Muscle layer of duodenum (tissue), 2 donors: ENCODE measurements around the gene ZG16B.

Source experiments
- H3K27ac ChIP-seq: one replicate; pipeline ENCODE4 v1.7.0; 2013; ENCODE audit warnings: mild to moderate bottlenecking, low read length
- H3K27me3 ChIP-seq: one replicate; pipeline ENCODE4 v1.7.0; 2013; ENCODE audit warnings: low read depth, mild to moderate bottlenecking, control low read depth, low read length
- H3K36me3 ChIP-seq, 2 donors: one replicate each; pipeline ENCODE4 v1.7.0; 2013; ENCODE audit warnings: low read length in 2 of 2, control low read depth in 1 of 2, mild to moderate bottlenecking in 1 of 2; ENCODE audit not compliant: insufficient read depth in 2 of 2, control insufficient read depth in 1 of 2
- H3K4me1 ChIP-seq, 2 donors: one replicate each; pipeline ENCODE4 v1.7.0; 2013; ENCODE audit warnings: low read length in 2 of 2, mild to moderate bottlenecking in 2 of 2, control low read depth in 1 of 2, moderate library complexity in 1 of 2; ENCODE audit not compliant: insufficient read depth in 2 of 2, control insufficient read depth in 1 of 2
- H3K4me3 ChIP-seq, 2 donors: one replicate each; pipeline ENCODE4 v1.7.0; 2013; ENCODE audit warnings: low read length in 2 of 2, low read depth in 1 of 2, mild to moderate bottlenecking in 1 of 2
- H3K9me3 ChIP-seq, 2 donors: one replicate each; pipeline ENCODE4 v1.7.0; 2013; ENCODE audit warnings: low read length in 2 of 2, control low read depth in 1 of 2, mild to moderate bottlenecking in 1 of 2; ENCODE audit not compliant: control insufficient read depth in 1 of 2
- donor health status: healthy.

Gene ZG16B

DNA sequence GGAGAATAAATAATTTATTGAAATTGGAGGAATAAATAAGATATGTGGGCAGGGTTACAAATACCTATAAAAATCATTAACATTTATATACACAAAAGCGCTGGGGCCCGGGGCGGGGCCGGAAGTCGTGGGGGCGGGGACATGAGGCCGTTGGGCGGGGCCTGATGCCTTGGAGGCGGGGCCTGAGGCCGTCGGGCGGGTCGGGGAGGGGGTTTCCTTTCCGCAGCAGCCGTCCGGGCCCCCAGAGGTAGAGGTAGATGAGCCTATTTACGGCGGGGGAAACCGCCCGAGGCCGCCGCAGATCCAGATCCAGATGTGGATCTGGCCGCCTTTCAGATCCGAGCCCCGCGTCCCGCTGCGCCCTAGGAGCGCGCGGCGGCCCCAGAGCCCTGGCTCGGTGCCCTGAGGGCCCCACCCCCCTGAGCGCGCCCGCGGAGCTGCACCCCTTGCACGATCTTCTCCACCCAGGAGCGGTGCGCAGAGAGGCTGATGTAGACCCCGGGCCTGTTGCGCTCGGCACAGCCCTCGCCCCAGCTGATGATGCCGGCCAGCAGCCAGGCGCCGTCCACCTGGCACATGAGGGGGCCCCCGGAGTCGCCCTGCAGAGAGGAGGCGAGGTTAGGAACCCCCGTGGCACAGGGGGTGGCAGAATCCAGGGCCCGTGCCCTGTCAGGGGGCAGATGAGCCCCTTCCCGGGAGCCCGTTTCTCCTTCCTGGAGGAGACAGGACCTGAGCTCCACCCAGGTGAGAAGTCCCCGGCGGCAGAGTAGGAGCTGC, 22.8 kb downstream of the ZG16B start:
- Histone ChIP-seq H3K4me1 (no peaks in the 10 kb centered on the region), H3K4me3 (no peak overlapping the region), H3K27ac (no peak overlapping the region), H3K9me3 (peaks cover 5 to 9% of the 10 kb centered on the region in 2 donors), H3K27me3 (peaks cover 13% of the 10 kb centered on the region), H3K36me3 (no peaks in the 10 kb centered on the region)

DNA sequence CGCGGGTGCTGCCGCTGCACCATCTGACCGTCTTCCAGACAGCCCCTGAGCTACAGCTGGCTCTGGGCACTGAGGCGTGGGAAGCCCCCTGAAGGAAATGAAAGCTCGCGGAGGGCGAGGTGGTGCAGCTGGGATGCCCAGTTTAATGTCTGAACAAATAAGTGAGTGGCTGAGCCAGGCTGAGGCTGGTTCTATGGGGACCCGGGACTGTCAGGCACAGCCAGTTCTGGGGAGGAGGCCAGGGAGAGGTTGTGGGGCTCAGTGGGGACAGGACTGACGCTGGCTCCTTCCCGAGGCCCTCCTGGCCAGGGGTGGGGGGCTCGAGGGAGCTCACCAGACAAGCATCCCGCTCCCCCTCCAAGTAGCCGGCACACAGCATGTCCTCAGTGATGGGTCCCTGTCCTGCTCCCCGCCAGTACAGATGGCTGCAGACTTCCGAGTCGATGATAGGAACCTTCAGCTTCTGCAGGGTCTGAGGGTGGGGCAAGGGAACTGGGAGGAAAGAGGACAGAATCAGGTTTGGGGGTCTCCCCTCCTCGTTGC, 23.5 kb downstream of the ZG16B start:
- Histone ChIP-seq H3K9me3 (peaks cover 5 to 9% of the 10 kb centered on the region in 2 donors), H3K36me3 (no peaks in the 10 kb centered on the region), H3K4me3 (no peak overlapping the region), H3K4me1 (no peaks in the 10 kb centered on the region), H3K27me3 (peaks cover 19% of the 10 kb centered on the region), H3K27ac (no peak overlapping the region)

DNA sequence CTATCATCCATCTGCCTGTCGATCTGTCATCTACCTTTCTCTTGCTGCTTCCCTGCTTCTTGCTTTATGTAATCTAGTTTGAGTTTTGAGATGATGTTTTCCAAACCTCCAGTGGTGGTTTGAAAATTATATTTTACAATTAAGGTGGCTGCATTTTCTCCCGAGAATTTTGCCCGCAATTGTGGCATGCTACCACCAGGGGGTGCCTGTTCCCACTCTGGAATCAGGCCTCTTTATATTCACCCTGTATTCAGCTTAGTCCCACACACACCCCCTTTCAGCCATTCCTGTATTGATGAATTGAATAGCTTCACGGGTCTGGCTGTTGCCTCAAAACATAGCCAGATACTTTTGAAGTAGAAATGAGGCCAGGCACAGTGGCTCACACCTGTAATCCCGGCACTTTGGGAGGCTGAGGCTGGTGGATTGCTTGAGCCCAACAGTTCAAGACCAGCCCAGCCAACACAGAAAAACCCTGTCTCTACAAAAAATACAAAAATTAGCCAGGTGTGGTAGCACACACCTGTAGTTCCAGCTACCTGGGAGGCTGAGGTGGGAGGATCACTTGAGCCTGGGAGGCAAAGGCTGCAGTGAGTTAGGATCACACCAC, 24.7 kb downstream of the ZG16B start:
- no peaks in the 10 kb centered on the region for H3K4me1 ChIP-seq
- H3K27ac ChIP-seq: no peak overlapping the region
- peaks cover 5 to 11% of the 10 kb centered on the region in 2 donors for H3K9me3 ChIP-seq
- no peak overlapping the region for H3K4me3 ChIP-seq
- H3K36me3 ChIP-seq: no peaks in the 10 kb centered on the region
- peaks cover 21% of the 10 kb centered on the region for H3K27me3 ChIP-seq

DNA sequence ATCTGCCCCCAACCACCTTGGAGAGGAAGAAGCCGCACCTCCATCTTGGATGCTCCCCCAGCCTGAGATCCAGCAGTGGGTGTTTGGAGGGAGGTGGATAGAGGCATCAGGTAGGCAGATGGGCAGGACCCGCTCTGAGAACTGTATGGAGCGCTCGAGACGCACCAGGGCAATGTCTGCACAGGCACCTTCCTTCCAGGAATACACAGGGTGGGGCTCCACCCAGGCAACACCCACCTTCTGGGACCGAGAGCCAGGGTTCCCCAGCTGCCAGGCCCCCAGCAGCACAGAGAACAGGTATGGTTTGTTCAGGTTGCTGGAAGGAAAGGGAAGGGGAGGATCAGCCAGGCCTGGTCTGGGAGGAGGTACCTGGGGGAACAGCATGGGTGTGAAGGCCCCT, 25.4 kb downstream of the ZG16B start:
- H3K27ac ChIP-seq: no peak overlapping the region
- no peak overlapping the region for H3K4me3 ChIP-seq
- no peaks in the 10 kb centered on the region for H3K4me1 ChIP-seq
- no peaks in the 10 kb centered on the region for H3K36me3 ChIP-seq
- peaks cover 21% of the 10 kb centered on the region for H3K27me3 ChIP-seq
- H3K9me3 ChIP-seq: peaks cover 5 to 18% of the 10 kb centered on the region in 2 donors

DNA sequence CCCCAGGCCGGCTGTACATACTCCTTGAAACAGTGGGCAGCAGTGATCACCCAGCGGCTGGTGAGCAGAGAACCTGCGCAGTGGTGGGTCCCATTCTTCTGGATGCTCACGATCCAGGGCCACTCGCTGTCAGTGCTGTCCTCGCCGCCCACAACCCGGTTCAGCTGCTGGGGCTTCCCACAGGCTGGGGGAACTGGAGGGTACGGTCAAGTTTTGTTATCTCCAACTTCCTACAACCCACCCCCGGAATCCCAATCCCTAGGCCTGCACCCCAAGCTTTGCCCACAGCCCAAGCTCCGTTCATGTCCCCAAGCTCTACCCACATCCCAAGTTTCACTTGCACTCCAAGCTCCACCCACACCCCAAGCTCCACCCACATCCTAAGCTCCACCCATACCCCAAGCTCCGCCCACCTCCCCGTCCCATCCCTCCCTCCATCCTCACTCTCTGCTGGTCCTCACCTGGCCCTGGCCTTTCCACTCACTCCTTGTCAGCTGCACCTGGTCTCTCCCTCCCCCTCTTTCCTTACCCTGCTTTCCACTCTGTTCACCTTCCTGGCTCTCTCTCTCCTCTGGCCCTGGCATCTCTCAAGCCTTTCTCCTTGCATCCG, 26.1 kb downstream of the ZG16B start:
- Histone ChIP-seq H3K4me1 (no peaks in the 10 kb centered on the region), H3K36me3 (no peaks in the 10 kb centered on the region), H3K9me3 (peaks cover 5 to 24% of the 10 kb centered on the region in 2 donors), H3K27ac (no peak overlapping the region), H3K4me3 (no peak overlapping the region), H3K27me3 (peaks cover 21% of the 10 kb centered on the region)

DNA sequence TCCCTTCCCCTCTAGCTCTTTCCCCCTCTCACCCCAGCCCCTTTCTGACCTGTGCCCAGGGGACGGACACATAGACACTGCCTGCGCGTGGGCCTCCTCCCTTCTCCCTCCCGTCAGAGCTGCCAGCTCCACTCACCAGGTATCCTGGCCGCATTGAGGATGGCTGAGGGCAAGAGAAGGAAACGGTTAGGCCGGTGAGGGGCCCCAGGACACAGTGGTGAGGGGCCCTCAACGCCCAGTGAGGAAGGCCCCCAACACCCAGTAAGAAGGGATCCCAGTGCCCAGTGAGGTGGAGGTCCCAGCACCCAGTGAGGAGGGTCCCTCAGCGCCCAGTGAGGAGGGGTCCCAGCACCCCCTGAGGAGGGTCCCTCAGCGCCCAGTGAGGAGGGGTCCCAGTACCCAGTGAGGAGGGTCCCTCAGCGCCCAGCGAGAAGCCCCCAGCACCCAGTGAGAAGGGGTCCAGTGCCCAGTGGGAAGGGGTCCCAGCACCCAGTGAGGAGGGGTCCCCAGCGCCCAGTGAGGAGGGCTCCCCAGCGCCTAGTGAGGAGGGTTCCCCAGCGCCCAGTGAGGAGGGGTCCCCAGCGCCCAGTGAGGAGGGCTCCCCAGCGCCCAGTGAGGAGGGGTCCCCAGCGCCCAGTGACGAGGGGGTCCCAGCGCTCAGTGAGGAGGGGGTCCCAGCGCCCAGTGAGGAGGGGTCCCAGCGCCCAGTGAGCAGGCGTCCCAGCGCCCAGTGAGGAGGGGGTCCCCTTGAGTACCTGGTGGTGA, 26.8 kb downstream of the ZG16B start:
- Histone ChIP-seq H3K27me3 (peaks cover 18% of the 10 kb centered on the region), H3K4me3 (no peak overlapping the region), H3K9me3 (peaks cover 5 to 29% of the 10 kb centered on the region in 2 donors), H3K36me3 (no peaks in the 10 kb centered on the region), H3K27ac (no peak overlapping the region), H3K4me1 (no peaks in the 10 kb centered on the region)

DNA sequence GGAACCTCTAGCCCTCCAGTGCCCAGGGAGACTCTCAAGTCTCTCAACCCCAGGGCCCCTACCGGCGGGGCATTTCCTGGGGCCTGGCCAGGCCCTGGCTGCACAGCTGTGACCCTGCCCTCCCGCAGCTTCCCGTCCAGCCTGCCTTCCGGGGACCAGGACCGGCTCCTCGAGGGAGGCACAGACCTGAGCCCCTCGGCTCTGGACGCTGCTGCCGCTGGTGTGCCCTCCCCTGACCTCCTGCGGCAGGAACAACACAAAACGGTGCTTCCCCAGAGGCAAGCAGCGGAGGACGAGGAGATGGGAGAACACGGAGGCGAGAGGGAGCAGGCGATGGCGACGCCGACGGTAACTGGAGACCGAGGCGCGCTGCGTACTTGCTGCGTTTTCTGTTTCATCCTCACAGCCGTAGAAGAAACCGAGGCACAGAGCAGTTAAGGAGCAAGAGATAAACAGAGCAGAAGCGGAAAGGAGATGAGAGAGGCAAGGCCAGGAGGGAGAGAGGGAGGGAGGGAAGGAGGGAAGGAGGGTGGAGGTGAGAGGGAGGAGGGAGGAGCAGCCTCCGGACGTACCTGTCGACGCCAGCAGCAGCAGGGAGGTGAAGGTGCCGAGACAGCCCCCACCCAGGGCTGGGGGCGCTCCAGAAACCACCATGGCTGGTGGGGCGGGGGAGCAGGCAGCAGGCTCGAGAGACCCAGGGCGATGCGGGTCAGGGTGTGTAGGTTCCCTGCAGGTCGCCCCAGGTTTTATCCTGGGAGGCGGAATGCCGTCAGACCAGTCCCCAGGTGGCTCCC, 27.5 kb downstream of the ZG16B start, which contains the start of gene PRSS22:
TSS of gene PRSS22 (minus strand) at position 720 of the 794 bp plus-strand sequence. CDS start at position 654, 66 bp downstream.
- Histone ChIP-seq H3K27me3 (peaks cover 16% of the 10 kb centered on the region), H3K27ac (no peak within 1 kb of the TSS), H3K4me3 (no peak within 1 kb of the TSS), H3K9me3 (peaks cover 5 to 29% of the 10 kb centered on the region in 2 donors), H3K36me3 (no peaks in the 10 kb centered on the region), H3K4me1 (no peaks in the 10 kb centered on the region)

DNA sequence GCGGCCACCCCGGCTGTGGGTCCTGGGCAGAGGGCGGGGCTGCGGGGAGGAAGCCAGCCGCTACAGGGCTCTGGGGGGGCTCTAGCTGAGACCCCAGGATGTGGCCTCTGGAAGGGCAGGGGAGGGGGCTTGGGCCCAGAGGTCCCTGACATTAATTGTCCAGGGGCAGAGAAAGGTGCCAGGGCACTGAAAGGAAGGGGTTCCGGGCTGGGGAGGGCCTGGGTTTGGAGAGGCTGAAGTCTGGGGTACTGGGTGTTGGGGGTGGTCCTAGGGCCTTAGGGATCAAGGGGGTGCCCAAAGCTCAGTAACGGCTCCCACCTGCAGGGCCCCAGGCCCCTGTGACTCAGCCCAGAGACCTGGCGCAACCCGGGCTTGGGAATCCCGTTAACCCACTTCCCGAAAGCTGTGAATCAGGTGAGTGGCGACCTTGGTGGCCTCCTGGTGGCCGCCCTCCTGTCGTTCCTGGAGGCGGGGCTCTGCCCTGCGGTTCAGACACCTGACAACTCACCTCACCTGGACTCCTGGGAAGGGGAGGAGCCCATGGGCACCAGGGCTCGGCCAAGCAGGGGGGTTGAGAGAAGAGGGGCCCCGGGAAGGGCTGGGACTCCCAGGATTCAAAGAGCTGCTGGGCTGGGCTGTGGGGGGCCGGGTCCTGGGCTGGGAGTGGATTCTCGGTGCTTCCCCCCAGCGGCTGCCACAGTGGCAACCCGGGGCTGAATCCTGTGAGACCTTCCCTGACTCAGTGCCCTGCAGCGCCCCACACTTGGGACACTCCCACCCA, 28.3 kb downstream of the ZG16B start:
- H3K36me3 ChIP-seq: no peaks in the 10 kb centered on the region
- H3K4me1 ChIP-seq: no peaks in the 10 kb centered on the region
- peaks cover 16% of the 10 kb centered on the region for H3K27me3 ChIP-seq
- peaks cover 5 to 29% of the 10 kb centered on the region in 2 donors for H3K9me3 ChIP-seq
- no peak overlapping the region for H3K4me3 ChIP-seq
- H3K27ac ChIP-seq: no peak overlapping the region

DNA sequence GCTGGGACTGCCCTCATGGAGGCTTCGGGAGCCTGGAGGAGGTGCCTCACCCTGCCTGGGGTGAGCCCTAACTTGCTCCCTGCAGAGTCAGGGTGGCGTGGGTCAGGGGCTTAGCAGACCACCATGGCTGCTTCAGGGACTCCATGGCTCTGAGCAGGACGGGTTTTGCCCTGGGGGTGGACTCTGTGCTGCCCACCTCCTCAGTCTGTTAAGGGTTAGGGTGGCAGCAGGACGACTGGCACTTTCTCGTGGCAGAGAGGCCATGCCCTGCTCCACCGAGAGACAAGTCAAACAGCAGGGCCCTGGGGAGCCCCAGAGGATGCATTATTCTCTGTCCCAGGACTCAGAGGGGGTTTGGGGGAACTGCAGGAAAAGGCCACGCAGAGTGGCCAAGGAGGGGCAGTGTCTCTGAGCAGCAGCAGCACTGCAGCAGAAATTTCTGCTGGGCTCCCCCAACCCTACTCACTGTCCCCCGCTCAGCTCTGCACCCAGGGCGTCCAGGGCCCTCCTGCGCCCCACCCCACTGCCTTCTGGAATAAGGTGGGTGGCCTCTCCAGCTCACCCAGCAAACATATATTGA, 29.7 kb downstream of the ZG16B start:
- Histone ChIP-seq H3K36me3 (no peaks in the 10 kb centered on the region), H3K27ac (no peak overlapping the region), H3K27me3 (peaks cover 16% of the 10 kb centered on the region), H3K4me3 (no peak overlapping the region), H3K9me3 (peaks cover 0 to 22% of the 10 kb centered on the region in 2 donors), H3K4me1 (no peaks in the 10 kb centered on the region)
